ENCODE results near the gene MBL2.

The MBL2 gene

DNA sequence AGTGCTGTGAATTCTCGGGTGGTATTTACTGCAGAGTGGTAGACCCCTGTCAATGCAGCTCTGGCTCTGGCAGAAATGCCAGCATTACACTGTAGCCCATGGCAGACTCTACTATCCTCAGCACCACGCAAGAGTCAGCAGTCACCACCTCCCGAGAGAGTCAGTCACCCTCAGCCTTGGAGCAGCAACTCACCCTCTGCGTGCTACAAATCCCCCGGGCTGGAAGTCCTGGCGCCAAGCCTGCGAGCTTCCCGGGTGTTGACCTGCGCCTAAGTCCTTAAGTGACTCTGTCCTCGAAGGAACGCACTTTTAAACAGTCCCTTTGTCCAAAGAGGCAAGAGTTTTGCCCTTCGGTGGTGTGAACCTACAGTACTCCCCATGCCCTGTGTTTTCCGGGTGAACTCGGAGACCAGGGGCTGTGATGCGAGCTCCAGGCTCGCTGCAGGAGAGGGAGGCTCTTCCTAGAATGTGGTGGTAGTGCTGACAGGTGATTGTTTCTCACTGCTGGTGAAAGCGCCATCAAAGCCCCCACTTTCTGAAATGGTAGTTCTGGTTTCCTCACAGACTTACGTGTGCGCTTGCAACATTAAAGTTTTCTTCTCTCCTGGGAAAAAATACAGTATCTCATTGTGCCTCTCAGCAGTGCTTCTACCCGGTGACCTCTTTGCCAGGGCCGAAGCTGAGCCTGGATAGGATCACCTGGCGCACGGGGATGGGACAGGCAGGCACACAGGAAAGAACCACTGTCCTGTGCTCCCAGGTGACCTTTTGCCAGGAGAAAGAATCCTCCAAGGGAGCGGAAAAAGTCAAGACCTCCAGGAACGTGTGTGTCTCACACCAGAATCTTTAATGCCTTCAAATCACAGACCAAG, 33.1 kb upstream of the MBL2 start:
- TF ChIP-seq CTCF (conservative IDR thresholded peaks at IDR 0.05; ENCODE audit: low read depth, low read length) = no peak

DNA sequence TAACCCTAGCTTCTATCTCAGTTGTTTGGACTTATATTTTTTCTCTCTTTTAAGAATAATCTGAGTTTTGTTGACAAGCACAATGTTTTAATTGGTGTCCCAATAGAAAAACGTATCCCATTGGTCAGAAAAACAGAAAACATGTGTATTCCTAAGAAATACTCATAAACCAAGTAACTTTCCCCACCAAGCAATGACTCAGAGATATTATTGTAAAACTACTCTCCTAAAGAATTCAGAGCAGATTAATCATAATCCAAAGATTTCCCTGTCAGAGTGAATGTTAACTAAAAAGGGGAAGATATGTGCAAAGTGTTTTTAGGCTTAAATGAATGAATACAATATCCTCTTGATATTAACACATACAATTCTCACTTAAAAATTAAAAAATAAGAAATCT, 29.4 kb upstream of the MBL2 start:
- no peak overlapping the region for H3K4me3 ChIP-seq (ENCODE audit: low read length)
- TF ChIP-seq CTCF (conservative IDR thresholded peaks at IDR 0.05; ENCODE audit: low read depth, low read length) = no peak
- peak; percentile 5 for DNase-seq (ENCODE audit: low read depth)

More for the DNA sequence above, 33.1 kb upstream of the MBL2 start:
- no peak overlapping the region for H3K4me3 ChIP-seq (ENCODE audit: low read length)
- no peak for DNase-seq (ENCODE audit: low read depth)

DNA sequence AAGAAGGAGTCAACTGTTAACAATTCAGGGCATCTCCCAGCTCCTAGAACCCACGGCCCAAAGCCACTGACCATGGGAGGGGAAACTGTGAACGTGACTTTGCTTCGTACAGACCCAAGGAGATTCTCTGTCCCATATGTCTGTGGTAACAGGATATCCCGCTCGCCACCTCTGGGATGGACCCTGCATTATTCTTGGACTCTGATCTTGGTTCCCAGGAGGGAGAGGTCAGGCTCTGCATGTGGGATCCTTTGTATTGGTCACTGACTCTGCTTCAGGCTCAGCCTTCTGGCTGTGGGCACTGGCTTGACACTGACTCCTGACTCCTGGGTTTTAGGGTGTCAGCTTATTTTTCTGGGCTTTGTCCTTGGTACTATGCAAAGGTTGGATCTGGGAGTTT, 13.5 kb upstream of the MBL2 start:
- H3K4me3 ChIP-seq (ENCODE audit: low read length) = no peak overlapping the region
- no peak for TF ChIP-seq CTCF (conservative IDR thresholded peaks at IDR 0.05; ENCODE audit: low read depth, low read length)
- no peak for DNase-seq (ENCODE audit: low read depth)

GRCh38 chr10:52785418-52785817, 12.8 kb upstream of the MBL2 start:
- no peak overlapping the region for H3K4me3 ChIP-seq (ENCODE audit: low read length)
- DNase-seq (ENCODE audit: low read depth) = no peak
- TF ChIP-seq CTCF (conservative IDR thresholded peaks at IDR 0.05; ENCODE audit: low read depth, low read length) = no peak

- no peak for DNase-seq (ENCODE audit: low read depth)
- TF ChIP-seq CTCF (conservative IDR thresholded peaks at IDR 0.05; ENCODE audit: low read depth, low read length) = no peak
- no peak overlapping the region for H3K4me3 ChIP-seq (ENCODE audit: low read length)
These were observed 11.1 kb upstream of the MBL2 start for GRCh38 chr10:52783726-52784125.

DNA sequence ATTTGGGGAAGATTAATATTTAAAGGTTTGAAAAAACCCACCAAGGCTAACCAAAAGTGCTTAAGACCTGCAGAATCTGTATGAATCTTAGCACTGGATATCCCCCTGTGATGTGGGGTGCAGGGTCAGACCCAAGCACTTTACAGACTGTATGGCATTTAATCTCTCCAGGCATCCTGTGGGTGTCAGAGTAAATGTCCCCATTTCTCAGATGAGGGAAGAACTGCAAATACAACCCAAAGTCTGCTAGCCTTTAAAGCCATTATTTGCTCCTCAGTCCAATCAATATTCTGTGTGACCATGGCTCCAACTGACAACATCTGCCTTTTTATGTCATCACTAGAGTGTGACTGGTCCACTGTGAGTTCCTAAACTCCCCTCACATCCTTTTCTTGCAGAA, 10.0 kb upstream of the MBL2 start:
- TF ChIP-seq CTCF (conservative IDR thresholded peaks at IDR 0.05; ENCODE audit: low read depth, low read length) = no peak
- no peak overlapping the region for H3K4me3 ChIP-seq (ENCODE audit: low read length)
- no peak for DNase-seq (ENCODE audit: low read depth)
